DND-41 (cell line): ENCODE measurements around the gene ZNF286A.

ENCODE experiments used
- ATAC-seq: fragments of 200-7000 bp; cut with Tn5 transposase; 3 replicates; pipeline ENCODE4 v1.9.1; 2021; ENCODE audit warnings: low read depth; ENCODE audit not compliant: insufficient read depth
- DNase-seq: peaks from one replicate; pipeline ENCODE4 v3.0.0-alpha.2; 2020
- H2AFZ ChIP-seq: 2 replicates; pipeline ENCODE4 v1.6.0; 2012; ENCODE audit warnings: low read depth, low read length
- H3K27ac ChIP-seq: 2 replicates; pipeline ENCODE4 v1.5.1; 2012; ENCODE audit warnings: low read length, inconsistent platforms
- H3K27me3 ChIP-seq: fragments of 200-600 bp; sonication (generic); 2 replicates; pipeline ENCODE4 v1.6.0; 2012; ENCODE audit warnings: low read length, mild to moderate bottlenecking, inconsistent platforms; ENCODE audit not compliant: insufficient read depth, poor library complexity
- H3K36me3 ChIP-seq: 2 replicates; pipeline ENCODE4 v1.5.1; 2012; ENCODE audit warnings: low read length, inconsistent platforms; ENCODE audit not compliant: insufficient read depth
- H3K4me1 ChIP-seq: 2 replicates; pipeline ENCODE4 v1.5.1; 2012; ENCODE audit warnings: mild to moderate bottlenecking, low read length; ENCODE audit not compliant: insufficient read depth
- H3K4me2 ChIP-seq: 2 replicates; pipeline ENCODE4 v1.6.0; 2012; ENCODE audit warnings: mild to moderate bottlenecking, moderate library complexity, low read length, inconsistent platforms; ENCODE audit not compliant: insufficient read depth
- H3K4me3 ChIP-seq, 2 experiments: fragments of 200-600 bp in 1 of 2; shearing (Covaris generic) in 1 of 2; 2 replicates each; pipeline ENCODE4 v1.5.1; 2012 to 2016; ENCODE audit warnings: inconsistent platforms in 2 of 2, low read length in 2 of 2, mild to moderate bottlenecking in 2 of 2, low read depth in 1 of 2, moderate library complexity in 1 of 2
- H3K79me2 ChIP-seq: 2 replicates; pipeline ENCODE4 v1.6.0; 2012; ENCODE audit warnings: low read length, inconsistent platforms; ENCODE audit not compliant: insufficient read depth
- H3K9ac ChIP-seq: 2 replicates; pipeline ENCODE4 v1.6.0; 2012; ENCODE audit warnings: low read depth, mild to moderate bottlenecking, inconsistent platforms, low read length, moderate library complexity
- H3K9me3 ChIP-seq: 2 replicates; pipeline ENCODE4 v1.5.1; 2012; ENCODE audit warnings: low read length, moderate library complexity, mild to moderate bottlenecking, inconsistent platforms; ENCODE audit not compliant: insufficient read depth, severe bottlenecking
- H4K20me1 ChIP-seq: 2 replicates; pipeline ENCODE4 v1.6.0; 2012; ENCODE audit warnings: low read length; ENCODE audit not compliant: insufficient read depth
- CTCF ChIP-seq: IDR thresholded peaks from 2 replicates; pipeline ENCODE4 v1.5.1; 2012; ENCODE audit warnings: borderline replicate concordance, low read length, moderate library complexity, mild to moderate bottlenecking; ENCODE audit not compliant: poor library complexity, severe bottlenecking; ENCODE audit errors: extremely low read depth
- EZH2 ChIP-seq: IDR thresholded peaks from 3 replicates; pipeline ENCODE4 v1.6.1; 2012; ENCODE audit warnings: borderline replicate concordance, low read depth, mild to moderate bottlenecking, moderate library complexity, low read length, inconsistent platforms; ENCODE audit not compliant: severe bottlenecking

Gene ZNF286A

GRCh38 chr17:15658296-15658695 is 41.3 kb upstream of the ZNF286A start:
- Histone ChIP-seq H3K4me3 (no peak overlapping the region), H3K9ac (no peak overlapping the region), H2AFZ (no peak overlapping the region), H3K4me1 (no peaks in the 10 kb centered on the region), H3K79me2 (no peaks in the 10 kb centered on the region), H3K4me2 (no peak overlapping the region), H3K27ac (no peak overlapping the region), H4K20me1 (no peaks in the 10 kb centered on the region), H3K9me3 (no peaks in the 10 kb centered on the region), H3K36me3 (peaks cover 4% of the 10 kb centered on the region; the same call in 1 of the 2 replicates), H3K27me3 (no peaks in the 10 kb centered on the region)
- TF ChIP-seq EZH2 (no peak), CTCF (no peak)
- ATAC-seq = no peak
- DNase-seq = no peak

- Histone ChIP-seq H3K9me3 (no peaks in the 10 kb centered on the region), H4K20me1 (no peaks in the 10 kb centered on the region), H3K4me3 (no peak overlapping the region), H3K27ac (no peak overlapping the region), H3K79me2 (no peaks in the 10 kb centered on the region), H3K27me3 (no peaks in the 10 kb centered on the region), H3K4me1 (no peaks in the 10 kb centered on the region), H3K36me3 (peaks cover 12% of the 10 kb centered on the region), H3K4me2 (no peak overlapping the region), H2AFZ (no peak overlapping the region), H3K9ac (no peak overlapping the region)
- no peak for DNase-seq
- TF ChIP-seq EZH2 (no peak), CTCF (no peak)
- no peak for ATAC-seq
Observed at GRCh38 chr17:15659236-15659635, 40.3 kb upstream of the ZNF286A start.

GRCh38 chr17:15659663-15660062 is 39.9 kb upstream of the ZNF286A start:
- no peaks in the 10 kb centered on the region for H3K9me3 ChIP-seq
- H3K4me1 ChIP-seq = no peaks in the 10 kb centered on the region
- no peaks in the 10 kb centered on the region for H3K27me3 ChIP-seq
- no peak overlapping the region for H3K27ac ChIP-seq
- H3K79me2 ChIP-seq = no peaks in the 10 kb centered on the region
- ATAC-seq (no peak), DNase-seq (no peak)
- no peak overlapping the region for H3K4me3 ChIP-seq
- no peaks in the 10 kb centered on the region for H4K20me1 ChIP-seq
- TF ChIP-seq CTCF (no peak), EZH2 (no peak)
- H3K36me3 ChIP-seq = peaks cover 16% of the 10 kb centered on the region
- H3K9ac ChIP-seq = no peak overlapping the region
- no peak overlapping the region for H2AFZ ChIP-seq
- H3K4me2 ChIP-seq = no peak overlapping the region

- Histone ChIP-seq H3K9me3 (no peaks in the 10 kb centered on the region), H2AFZ (no peak overlapping the region), H3K9ac (no peak overlapping the region), H3K79me2 (no peaks in the 10 kb centered on the region), H4K20me1 (no peaks in the 10 kb centered on the region), H3K27me3 (no peaks in the 10 kb centered on the region), H3K4me1 (no peaks in the 10 kb centered on the region), H3K4me3 (no peak overlapping the region), H3K4me2 (no peak overlapping the region), H3K27ac (no peak overlapping the region), H3K36me3 (peaks cover 16% of the 10 kb centered on the region)
- DNase-seq (no peak), ATAC-seq (no peak)
- TF ChIP-seq CTCF (no peak), EZH2 (no peak)
Observed at GRCh38 chr17:15660077-15660476, 39.5 kb upstream of the ZNF286A start.
